Mesenchymal stem cell (in vitro differentiated cells and primary cell): Measurements from ENCODE around the gene AGBL5.
A peak's percentile ranks its signal among the peaks of the same experiment; 100 is the strongest.

Experiments
- DNase-seq: peaks from one replicate; pipeline ENCODE4 v3.0.0-alpha.2; 2013
- H2AFZ ChIP-seq: one replicate; pipeline ENCODE4 v1.6.1; 2013; ENCODE audit warnings: low read depth, mild to moderate bottlenecking, control low read depth, inconsistent platforms, low read length, moderate library complexity
- H2AK5ac ChIP-seq: 2 replicates; pipeline ENCODE4 v1.6.1; 2013; ENCODE audit warnings: low read length, moderate library complexity, mild to moderate bottlenecking, inconsistent platforms; ENCODE audit not compliant: severe bottlenecking
- H2BK120ac ChIP-seq: one replicate; pipeline ENCODE4 v1.6.1; 2013; ENCODE audit warnings: low read depth, mild to moderate bottlenecking, inconsistent platforms, low read length, moderate library complexity
- H2BK12ac ChIP-seq, 2 experiments: one replicate each; pipeline ENCODE4 v1.6.1; 2013; ENCODE audit warnings: inconsistent platforms in 2 of 2, low read length in 2 of 2, mild to moderate bottlenecking in 2 of 2, moderate library complexity in 2 of 2, control low read depth in 1 of 2
- H2BK15ac ChIP-seq: one replicate; pipeline ENCODE4 v1.6.1; 2013; ENCODE audit warnings: mild to moderate bottlenecking, low read depth, inconsistent platforms; ENCODE audit not compliant: poor library complexity, severe bottlenecking
- H2BK5ac ChIP-seq: 2 replicates; pipeline ENCODE4 v1.6.1; 2013; ENCODE audit warnings: low read depth, mild to moderate bottlenecking, low read length, control low read depth, inconsistent platforms; ENCODE audit not compliant: poor library complexity, severe bottlenecking
- H3K14ac ChIP-seq, 2 experiments: one replicate each; pipeline ENCODE4 v1.6.1; 2013; ENCODE audit warnings: inconsistent platforms in 2 of 2, low read length in 2 of 2, control low read depth in 1 of 2, mild to moderate bottlenecking in 1 of 2, moderate library complexity in 1 of 2
- H3K18ac ChIP-seq, 2 experiments: one replicate each; pipeline ENCODE4 v1.6.1; 2013; ENCODE audit warnings: inconsistent platforms in 2 of 2, low read length in 2 of 2, control low read depth in 1 of 2, low read depth in 1 of 2, mild to moderate bottlenecking in 1 of 2
- H3K23ac ChIP-seq, 2 experiments: one replicate each; pipeline ENCODE4 v1.6.1; 2013; ENCODE audit warnings: inconsistent platforms in 2 of 2, low read length in 2 of 2, mild to moderate bottlenecking in 2 of 2, moderate library complexity in 2 of 2, control low read depth in 1 of 2
- H3K27ac ChIP-seq: 2 replicates; pipeline ENCODE4 v1.5.1; 2013; ENCODE audit warnings: mild to moderate bottlenecking, moderate library complexity, low read length, control low read depth, inconsistent platforms; ENCODE audit not compliant: poor library complexity, severe bottlenecking
- H3K27me3 ChIP-seq, 2 experiments: 2 replicates each; pipeline versions ENCODE4 v1.6.1 to v1.7.0; 2013; ENCODE audit warnings: low read length in 2 of 2, mild to moderate bottlenecking in 2 of 2, moderate library complexity in 2 of 2, control low read depth in 1 of 2, inconsistent platforms in 1 of 2; ENCODE audit not compliant: control insufficient read depth in 1 of 2, insufficient read depth in 1 of 2
- H3K36me3 ChIP-seq, 2 experiments: 2 replicates each; pipeline versions ENCODE4 v1.6.1 to v1.7.0; 2013; ENCODE audit warnings: low read length in 2 of 2, control low read depth in 1 of 2, inconsistent platforms in 1 of 2, low read depth in 1 of 2, mild to moderate bottlenecking in 1 of 2; ENCODE audit not compliant: insufficient read depth in 2 of 2, control insufficient read depth in 1 of 2
- H3K4ac ChIP-seq, 2 experiments: one replicate each; pipeline ENCODE4 v1.6.1; 2013; ENCODE audit warnings: inconsistent platforms in 2 of 2, low read length in 2 of 2, mild to moderate bottlenecking in 2 of 2, moderate library complexity in 2 of 2, control low read depth in 1 of 2, low read depth in 1 of 2
- H3K4me1 ChIP-seq: 2 replicates; pipeline ENCODE4 v1.6.1; 2013; ENCODE audit warnings: low read depth, low read length, control low read depth; ENCODE audit not compliant: control insufficient read depth, insufficient read depth
- H3K4me2 ChIP-seq: 2 replicates; pipeline ENCODE4 v1.6.1; 2013; ENCODE audit warnings: low read length, mild to moderate bottlenecking, inconsistent platforms; ENCODE audit not compliant: poor library complexity, severe bottlenecking
- H3K4me3 ChIP-seq, 2 experiments: 2 replicates each; pipeline versions ENCODE4 v1.5.1 to v1.7.0; 2013; ENCODE audit warnings: low read length in 2 of 2, mild to moderate bottlenecking in 2 of 2, control low read depth in 1 of 2, low read depth in 1 of 2; ENCODE audit not compliant: insufficient read depth in 1 of 2
- H3K79me1 ChIP-seq: replicated peaks from 2 replicates; pipeline ENCODE4 v1.6.1; 2013; ENCODE audit warnings: mild to moderate bottlenecking, control low read depth, low read length, inconsistent platforms; ENCODE audit not compliant: poor library complexity, severe bottlenecking
- H3K9ac ChIP-seq: 2 replicates; pipeline ENCODE4 v1.7.0; 2013; ENCODE audit warnings: mild to moderate bottlenecking, low read length, moderate library complexity
- H3K9me3 ChIP-seq: 2 replicates; pipeline ENCODE4 v1.7.0; 2013; ENCODE audit warnings: mild to moderate bottlenecking, low read length; ENCODE audit not compliant: control insufficient read depth
- H4K8ac ChIP-seq: one replicate; pipeline ENCODE4 v1.6.1; 2013; ENCODE audit warnings: inconsistent platforms, mild to moderate bottlenecking, low read length, moderate library complexity
- H4K91ac ChIP-seq: one replicate; pipeline ENCODE4 v1.6.1; 2013; ENCODE audit warnings: mild to moderate bottlenecking, low read length, inconsistent platforms
- WGBS: methylation state at CpG from one replicate; pipeline ENCODE4 v1.1.7; 2013; ENCODE audit warnings: mixed read lengths; 5-methylcytosine and 5-hydroxymethylcytosine counted together

AGBL5 gene

GRCh38 chr2:27087823-27088410 lies 36.4 kb downstream of the AGBL5 start:
- Histone ChIP-seq H3K4me2 (no peak overlapping the region), H3K79me1 (no peaks in the 10 kb centered on the region), H3K4me3 (no peak overlapping the region), H2AK5ac (no peak overlapping the region), H2BK15ac (no peak overlapping the region), H3K36me3 (peaks cover 0 to 3% of the 10 kb centered on the region in 2 experiments), H4K8ac (no peak overlapping the region), H3K14ac (no peak overlapping the region), H3K4me1 (peaks cover 16% of the 10 kb centered on the region), H3K23ac (no peak overlapping the region), H3K27me3 (peaks cover 0 to 8% of the 10 kb centered on the region in 2 experiments), H2BK120ac (no peak overlapping the region), H2BK12ac (no peak overlapping the region), H3K4ac (no peak overlapping the region), H3K27ac (no peak overlapping the region), H3K9ac (no peak overlapping the region), H2AFZ (no peak overlapping the region), H2BK5ac (no peak overlapping the region), H3K9me3 (no peaks in the 10 kb centered on the region), H3K18ac (no peak overlapping the region), H4K91ac (no peak overlapping the region)
- no peak for DNase-seq
- 93% methylated on average over 4 of the region's 5 CpGs for WGBS

- Histone ChIP-seq H3K9ac (no peak overlapping the region), H2BK12ac (no peak overlapping the region), H4K8ac (no peak overlapping the region), H3K4me2 (no peak overlapping the region), H3K4me1 (peaks cover 20% of the 10 kb centered on the region), H3K4me3 (no peak overlapping the region), H4K91ac (no peak overlapping the region), H3K23ac (no peak overlapping the region), H3K36me3 (no peaks in the 10 kb centered on the region), H2BK15ac (no peak overlapping the region), H2BK5ac (no peak overlapping the region), H2AK5ac (no peak overlapping the region), H3K79me1 (no peaks in the 10 kb centered on the region), H3K27me3 (peaks cover 0 to 8% of the 10 kb centered on the region in 2 experiments), H2AFZ (no peak overlapping the region), H3K4ac (no peak overlapping the region), H3K27ac (no peak overlapping the region), H2BK120ac (no peak overlapping the region), H3K18ac (no peak overlapping the region), H3K14ac (no peak overlapping the region), H3K9me3 (no peaks in the 10 kb centered on the region)
- no peak for DNase-seq
- WGBS, result 80% methylated on average over 6 of the region's 6 CpGs
These were observed 37.2 kb downstream of the AGBL5 start for GRCh38 chr2:27088634-27089033.

GRCh38 chr2:27089111-27089954 lies 37.9 kb downstream of the AGBL5 start:
- Histone ChIP-seq H3K4me3 (no peak overlapping the region), H2AFZ (no peak overlapping the region), H3K27me3 (peaks cover 0 to 8% of the 10 kb centered on the region in 2 experiments), H3K79me1 (no peaks in the 10 kb centered on the region), H3K4me1 (peaks cover 26% of the 10 kb centered on the region), H2BK15ac (peak overlapping the region; percentile 17), H4K91ac (no peak overlapping the region), H4K8ac (no peak overlapping the region), H3K27ac (no peak overlapping the region), H2BK120ac (no peak overlapping the region), H2BK12ac (no peak overlapping the region), H2AK5ac (no peak overlapping the region), H3K4me2 (no peak overlapping the region), H3K36me3 (no peaks in the 10 kb centered on the region), H3K23ac (no peak overlapping the region), H3K14ac (no peak overlapping the region), H3K9ac (no peak overlapping the region), H2BK5ac (no peak overlapping the region), H3K18ac (no peak overlapping the region), H3K9me3 (no peaks in the 10 kb centered on the region), H3K4ac (no peak overlapping the region)
- DNase-seq, result no peak
- WGBS, result 91% methylated on average over 14 of the region's 14 CpGs
